PC-9 (cell line): ENCODE measurements around the gene TBC1D22A.

Source experiments
- EZH2 ChIP-seq: fragments of 200-600 bp; sonication (generic); IDR thresholded peaks from 2 replicates; pipeline ENCODE4 v1.8.0; 2017; ENCODE audit warnings: antibody characterized with exemption, low read depth
- TF ChIP-seq, protein P1 (sequence below): fragments of 200-600 bp; sonication (generic); conservative IDR thresholded peaks from 2 replicates; pipeline ENCODE4 v1.6.1; 2017; ENCODE audit warnings: mixed run types, antibody characterized with exemption, mild to moderate bottlenecking, moderate library complexity

DNA sequence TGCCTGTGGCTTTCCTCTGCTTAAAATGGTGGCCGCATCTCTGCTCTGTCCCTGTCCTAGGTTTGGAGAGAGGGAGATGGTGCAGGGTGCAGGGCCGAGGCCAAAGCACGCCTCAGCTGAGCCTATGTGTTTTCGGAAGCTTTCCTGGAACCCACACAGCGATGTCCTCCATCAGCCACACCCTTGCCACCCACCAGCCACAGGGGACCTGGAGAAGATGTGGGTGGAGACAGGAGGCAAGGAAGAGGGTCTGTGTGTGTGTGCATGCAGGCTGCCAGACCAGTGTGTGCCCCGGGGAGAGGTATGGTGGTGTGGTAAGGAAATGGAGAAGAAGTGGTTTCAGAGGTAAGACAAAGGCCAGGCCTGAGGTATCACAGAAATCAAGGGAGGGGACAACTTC lies 155.7 kb downstream of the TBC1D22A start:
- TF ChIP-seq, protein P1, sequence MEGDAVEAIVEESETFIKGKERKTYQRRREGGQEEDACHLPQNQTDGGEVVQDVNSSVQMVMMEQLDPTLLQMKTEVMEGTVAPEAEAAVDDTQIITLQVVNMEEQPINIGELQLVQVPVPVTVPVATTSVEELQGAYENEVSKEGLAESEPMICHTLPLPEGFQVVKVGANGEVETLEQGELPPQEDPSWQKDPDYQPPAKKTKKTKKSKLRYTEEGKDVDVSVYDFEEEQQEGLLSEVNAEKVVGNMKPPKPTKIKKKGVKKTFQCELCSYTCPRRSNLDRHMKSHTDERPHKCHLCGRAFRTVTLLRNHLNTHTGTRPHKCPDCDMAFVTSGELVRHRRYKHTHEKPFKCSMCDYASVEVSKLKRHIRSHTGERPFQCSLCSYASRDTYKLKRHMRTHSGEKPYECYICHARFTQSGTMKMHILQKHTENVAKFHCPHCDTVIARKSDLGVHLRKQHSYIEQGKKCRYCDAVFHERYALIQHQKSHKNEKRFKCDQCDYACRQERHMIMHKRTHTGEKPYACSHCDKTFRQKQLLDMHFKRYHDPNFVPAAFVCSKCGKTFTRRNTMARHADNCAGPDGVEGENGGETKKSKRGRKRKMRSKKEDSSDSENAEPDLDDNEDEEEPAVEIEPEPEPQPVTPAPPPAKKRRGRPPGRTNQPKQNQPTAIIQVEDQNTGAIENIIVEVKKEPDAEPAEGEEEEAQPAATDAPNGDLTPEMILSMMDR, result no peak
- no peak for TF ChIP-seq EZH2
